HG03064 (cell line): ENCODE results near the gene PCDHGA6.
"Not testable (repeated sequence)": the region's sequence is repeated elsewhere in the genome, so short reads cannot be mapped to it uniquely, and the experiment has no call there.

Source experiments
- ATAC-seq: cut with Tn5 transposase; IDR thresholded peaks from one replicate; pipeline ENCODE4 v1.9.1; 2021; ENCODE audit warnings: low read depth; ENCODE audit not compliant: unreplicated experiment

Gene PCDHGA6

DNA sequence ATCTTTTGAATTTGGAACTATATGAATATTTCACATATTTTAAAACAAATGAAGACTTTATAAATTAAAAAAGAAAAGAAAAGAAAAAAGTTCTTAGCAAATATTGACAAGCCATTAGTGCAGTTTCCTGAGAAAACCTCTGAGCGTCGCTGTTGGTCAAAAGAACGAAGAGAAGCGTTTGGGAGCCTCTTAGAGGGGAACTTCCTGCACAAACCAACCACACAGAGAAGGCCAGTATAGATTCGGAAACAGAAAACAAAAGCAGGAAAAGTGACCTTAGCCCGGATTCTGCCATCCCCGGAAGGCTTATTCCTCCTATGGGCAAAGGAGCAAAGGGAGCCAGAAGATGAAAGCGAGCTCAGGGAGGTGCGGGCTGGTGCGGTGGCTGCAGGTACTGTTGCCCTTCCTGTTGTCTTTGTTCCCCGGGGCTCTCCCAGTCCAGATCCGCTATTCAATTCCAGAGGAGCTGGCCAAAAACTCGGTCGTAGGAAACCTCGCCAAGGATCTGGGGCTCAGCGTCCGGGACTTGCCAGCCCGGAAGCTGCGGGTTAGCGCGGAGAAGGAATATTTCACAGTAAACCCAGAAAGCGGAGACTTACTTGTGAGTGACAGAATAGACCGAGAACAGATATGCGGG, 13.8 kb upstream of the PCDHGA6 start, which contains the start of gene PCDHGB2:
TSS of gene PCDHGB2 (plus strand) at position 205 of the 637 bp plus-strand sequence. CDS start at position 347, 142 bp downstream.
- ATAC-seq = peak; percentile 72

DNA sequence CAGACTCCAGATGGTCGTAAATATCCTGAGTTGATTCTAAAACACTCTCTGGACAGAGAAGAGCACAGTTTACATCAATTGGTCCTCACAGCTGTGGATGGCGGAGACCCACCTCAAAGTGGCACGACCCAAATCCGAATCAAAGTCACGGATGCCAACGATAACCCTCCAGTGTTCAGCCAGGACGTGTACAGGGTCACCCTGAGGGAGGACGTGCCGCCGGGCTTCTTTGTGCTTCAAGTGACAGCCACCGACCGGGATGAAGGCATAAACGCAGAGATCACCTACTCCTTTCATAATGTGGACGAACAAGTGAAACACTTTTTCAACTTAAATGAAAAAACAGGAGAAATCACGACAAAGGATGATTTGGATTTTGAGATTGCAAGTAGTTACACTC, 13.0 kb upstream of the PCDHGA6 start:
- ATAC-seq = no peak

DNA sequence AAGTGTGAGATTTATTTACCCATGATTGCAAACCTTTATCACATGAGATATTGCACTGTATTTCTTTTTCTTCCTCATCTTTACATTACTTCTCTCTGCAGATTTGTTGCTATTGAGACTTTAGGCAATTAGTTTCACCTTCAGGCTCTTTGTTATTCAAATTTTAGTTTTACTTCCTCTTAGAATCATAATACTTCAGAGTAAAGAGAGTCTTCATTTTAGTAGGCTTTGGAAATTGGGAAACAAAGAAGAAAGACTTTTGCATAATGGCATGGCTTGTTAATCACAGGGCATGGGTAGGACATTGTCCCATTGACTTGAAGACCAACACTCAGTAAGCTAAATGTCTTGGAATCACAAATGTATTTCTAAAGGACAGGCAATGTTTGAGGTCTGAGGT, 11.0 kb upstream of the PCDHGA6 start:
- ATAC-seq = no peak

DNA sequence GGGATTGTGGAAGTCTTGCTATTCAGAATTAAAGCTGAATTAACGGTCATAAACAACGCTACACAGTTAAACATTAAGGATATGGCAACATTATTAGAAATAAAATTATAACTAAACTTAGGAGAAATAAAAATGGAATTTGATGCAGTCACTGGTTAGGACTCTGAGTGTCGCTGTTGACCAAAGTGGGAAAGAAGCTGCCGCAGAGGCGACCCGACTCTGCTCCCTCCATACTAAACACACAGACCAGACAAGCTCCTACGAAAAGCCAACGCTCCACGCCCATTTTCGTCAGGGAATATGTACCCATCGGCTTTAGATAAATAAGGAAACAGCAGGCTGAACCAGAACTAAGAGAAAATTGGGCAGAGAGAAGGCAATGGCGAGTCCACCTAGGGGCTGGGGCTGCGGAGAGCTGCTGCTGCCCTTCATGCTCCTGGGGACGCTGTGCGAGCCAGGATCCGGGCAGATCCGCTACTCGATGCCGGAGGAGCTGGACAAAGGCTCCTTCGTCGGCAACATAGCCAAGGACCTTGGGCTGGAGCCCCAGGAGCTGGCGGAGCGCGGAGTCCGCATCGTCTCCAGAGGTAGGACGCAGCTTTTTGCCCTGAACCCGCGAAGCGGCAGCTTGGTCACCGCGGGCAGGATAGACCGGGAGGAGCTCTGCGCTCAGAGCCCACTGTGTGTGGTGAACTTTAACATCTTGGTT, 9.6 kb upstream of the PCDHGA6 start, which contains the start of gene PCDHGA5:
TSS of gene PCDHGA5 (plus strand) at position 211 of the 709 bp plus-strand sequence. CDS start at position 380, 169 bp downstream.
- ATAC-seq = no peak

DNA sequence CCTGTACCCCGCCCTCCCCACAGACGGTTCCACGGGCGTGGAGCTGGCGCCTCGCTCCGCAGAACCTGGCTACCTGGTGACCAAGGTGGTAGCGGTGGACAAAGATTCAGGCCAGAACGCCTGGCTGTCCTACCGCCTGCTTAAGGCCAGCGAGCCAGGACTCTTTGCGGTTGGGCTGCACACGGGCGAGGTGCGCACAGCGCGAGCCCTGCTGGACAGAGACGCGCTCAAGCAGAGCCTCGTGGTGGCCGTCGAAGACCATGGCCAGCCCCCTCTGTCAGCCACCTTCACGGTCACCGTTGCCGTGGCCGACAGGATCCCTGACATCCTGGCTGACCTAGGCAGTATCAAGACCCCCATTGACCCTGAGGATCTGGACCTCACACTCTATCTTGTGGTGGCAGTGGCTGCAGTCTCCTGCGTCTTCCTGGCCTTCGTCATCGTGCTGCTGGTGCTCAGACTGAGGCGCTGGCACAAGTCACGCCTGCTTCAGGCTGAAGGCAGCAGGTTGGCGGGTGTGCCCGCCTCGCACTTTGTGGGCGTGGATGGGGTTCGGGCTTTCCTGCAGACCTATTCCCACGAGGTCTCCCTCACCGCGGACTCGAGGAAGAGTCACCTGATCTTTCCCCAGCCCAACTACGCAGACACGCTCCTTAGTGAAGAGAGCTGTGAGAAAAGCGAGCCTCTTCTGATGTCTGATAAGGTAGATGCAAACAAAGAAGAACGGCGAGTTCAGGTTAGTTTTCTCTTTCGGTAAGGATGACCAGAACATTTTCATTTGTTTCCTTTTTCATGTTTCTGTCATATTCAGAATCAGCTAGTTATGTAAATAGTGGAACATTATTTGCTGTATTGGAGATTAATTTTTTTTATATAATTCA, 7.4 kb upstream of the PCDHGA6 start:
- no peak for ATAC-seq

DNA sequence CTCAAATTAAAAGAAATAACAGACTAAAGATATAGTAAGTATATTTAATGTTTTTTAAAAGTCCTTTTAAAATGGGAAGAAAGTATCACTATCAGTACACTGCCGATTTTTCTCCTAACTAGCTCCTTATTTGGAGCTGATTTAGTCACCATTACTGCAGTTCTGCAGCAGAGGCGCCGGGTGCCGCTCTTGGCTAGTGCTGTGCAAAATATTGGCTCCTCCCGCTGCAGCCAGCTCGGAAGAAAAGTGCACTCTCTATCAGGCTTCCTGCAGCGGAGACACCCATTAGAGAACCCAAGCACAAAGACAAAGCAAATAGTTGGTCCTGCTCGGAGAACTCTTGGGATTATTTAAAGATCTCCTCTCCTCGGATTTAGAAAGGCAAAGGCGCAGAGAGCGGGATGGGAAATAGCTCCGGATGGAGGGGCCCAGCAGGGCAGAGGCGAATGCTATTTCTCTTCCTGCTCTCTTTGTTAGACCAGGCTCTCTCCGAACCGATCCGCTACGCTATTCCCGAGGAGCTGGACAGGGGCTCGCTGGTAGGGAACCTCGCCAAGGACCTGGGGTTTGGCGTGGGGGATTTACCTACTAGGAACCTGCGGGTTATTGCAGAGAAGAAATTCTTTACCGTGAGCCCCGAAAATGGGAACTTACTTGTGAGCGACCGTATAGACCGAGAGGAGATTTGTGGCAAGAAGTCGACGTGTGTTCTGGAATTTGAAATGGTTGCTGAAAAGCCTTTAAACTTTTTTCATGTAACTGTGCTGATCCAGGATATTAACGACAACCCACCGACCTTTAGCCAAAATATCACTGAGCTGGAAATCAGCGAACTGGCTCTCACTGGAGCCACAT, 3.5 kb upstream of the PCDHGA6 start, which contains the start of gene PCDHGB3:
TSS of gene PCDHGB3 (plus strand) at position 249 of the 855 bp plus-strand sequence. CDS start at position 402, 153 bp downstream.
- peak; percentile 61 for ATAC-seq

DNA sequence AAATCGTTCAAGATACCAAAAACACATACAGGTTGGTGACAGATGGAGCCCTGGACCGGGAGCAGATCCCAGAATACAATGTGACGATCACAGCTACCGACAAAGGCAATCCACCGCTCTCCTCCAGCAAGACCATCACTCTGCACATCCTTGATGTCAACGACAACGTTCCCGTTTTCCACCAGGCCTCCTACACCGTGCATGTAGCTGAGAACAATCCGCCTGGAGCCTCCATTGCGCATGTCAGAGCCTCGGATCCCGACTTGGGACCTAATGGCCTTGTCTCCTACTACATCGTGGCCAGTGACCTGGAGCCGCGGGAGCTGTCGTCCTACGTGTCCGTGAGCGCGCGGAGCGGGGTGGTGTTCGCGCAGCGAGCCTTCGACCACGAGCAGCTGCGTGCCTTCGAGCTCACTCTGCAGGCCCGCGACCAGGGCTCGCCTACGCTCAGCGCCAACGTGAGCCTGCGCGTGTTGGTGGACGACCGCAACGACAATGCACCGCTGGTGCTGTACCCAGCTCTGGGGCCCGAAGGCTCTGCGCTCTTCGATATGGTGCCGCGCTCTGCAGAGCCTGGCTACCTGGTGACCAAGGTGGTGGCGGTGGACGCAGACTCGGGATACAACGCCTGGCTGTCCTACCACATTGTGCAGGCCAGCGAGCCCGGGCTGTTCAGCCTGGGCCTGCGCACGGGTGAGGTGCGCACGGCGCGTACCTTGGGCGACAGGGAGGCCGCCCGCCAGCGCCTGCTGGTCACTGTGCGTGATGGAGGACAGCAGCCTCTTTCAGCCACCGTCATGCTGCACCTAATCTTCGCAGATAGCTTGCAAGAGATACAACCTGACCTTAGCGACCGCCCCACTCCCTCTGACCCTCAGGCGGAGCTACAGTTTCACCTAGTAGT, 1.9 kb upstream of the PCDHGA6 start:
- ATAC-seq = no peak

DNA sequence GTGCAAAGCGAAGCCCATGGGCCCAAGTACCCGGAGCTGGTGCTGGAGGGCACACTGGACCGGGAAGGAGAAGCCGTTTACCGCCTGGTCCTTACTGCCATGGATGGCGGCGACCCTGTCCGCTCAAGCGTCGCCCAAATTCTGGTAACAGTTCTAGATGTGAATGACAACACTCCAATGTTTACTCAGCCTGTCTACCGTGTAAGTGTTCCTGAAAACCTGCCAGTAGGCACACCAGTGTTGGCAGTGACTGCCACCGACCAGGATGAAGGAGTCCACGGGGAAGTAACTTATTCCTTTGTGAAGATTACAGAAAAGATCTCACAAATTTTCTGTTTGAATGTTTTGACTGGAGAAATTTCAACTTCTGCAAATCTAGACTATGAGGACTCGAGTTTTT, 936 bp downstream of the PCDHGA6 start:
- no peak for ATAC-seq

DNA sequence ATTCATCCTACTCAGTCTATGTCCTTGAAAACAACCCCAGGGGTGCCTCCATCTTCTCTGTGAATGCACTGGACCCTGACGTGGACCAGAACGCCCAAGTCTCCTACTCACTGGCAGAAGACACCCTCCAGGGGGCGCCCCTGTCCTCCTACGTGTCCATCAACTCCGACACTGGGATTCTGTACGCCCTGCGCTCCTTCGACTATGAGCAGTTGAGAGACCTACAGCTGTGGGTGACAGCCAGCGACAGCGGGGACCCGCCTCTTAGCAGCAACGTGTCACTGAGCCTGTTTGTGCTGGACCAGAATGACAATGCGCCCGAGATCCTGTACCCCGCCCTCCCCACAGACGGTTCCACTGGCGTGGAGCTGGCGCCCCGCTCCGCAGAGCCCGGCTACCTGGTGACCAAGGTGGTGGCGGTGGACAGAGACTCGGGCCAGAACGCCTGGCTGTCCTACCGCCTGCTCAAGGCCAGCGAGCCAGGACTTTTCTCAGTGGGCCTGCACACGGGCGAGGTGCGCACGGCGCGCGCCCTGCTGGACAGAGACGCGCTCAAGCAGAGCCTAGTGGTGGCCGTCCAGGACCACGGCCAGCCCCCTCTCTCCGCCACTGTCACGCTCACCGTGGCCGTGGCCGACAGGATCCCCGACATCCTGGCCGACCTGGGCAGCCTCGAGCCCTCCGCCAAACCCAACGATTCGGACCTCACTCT, 1.9 kb downstream of the PCDHGA6 start:
- not testable (repeated sequence) for ATAC-seq

DNA sequence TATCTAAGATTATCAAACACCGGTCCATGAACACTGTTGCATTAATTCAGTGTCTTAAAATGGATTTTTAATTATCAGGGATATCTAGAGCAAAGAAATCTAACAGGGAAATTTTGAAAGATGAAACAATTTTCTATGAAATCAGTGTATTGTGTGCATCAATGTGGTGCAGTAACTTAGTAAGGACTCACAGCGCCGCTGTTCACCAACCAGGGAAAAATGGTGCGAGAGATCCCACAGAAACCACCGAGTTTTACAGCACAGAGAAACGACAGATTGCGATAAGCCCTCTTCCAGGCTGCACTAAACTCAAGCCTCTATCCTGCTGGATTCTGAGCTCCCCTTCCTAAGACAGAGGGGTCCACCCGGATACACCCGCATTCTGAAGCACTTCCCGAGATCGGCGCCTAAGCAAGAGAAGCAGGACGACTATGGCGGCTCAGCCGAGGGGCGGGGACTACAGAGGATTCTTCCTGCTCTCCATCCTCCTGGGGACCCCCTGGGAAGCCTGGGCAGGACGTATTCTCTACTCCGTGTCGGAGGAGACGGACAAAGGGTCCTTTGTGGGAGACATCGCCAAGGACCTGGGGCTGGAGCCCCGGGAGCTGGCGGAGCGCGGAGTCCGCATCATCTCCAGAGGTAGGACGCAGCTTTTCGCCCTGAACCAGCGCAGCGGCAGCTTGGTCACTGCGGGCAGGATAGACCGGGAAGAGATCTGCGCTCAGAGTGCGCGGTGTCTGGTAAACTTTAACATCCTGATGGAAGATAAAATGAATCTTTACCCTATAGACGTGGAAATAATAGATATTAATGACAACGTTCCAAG, 9.0 kb downstream of the PCDHGA6 start, which contains the start of gene PCDHGA7:
TSS of gene PCDHGA7 (plus strand) at position 274 of the 826 bp plus-strand sequence. CDS start at position 432, 158 bp downstream.
- ATAC-seq = no peak

DNA sequence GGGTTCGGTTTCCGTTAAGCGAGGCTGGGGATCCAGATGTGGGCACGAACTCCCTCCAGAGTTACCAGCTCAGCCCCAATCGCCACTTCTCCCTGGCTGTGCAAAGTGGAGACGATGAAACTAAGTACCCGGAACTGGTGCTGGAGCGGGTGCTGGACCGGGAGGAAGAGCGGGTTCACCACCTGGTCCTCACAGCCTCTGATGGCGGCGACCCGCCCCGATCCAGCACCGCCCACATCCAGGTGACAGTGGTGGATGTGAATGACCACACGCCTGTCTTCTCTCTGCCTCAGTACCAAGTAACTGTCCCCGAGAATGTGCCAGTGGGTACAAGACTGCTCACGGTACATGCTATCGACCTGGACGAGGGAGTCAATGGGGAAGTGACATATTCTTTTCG, 9.7 kb downstream of the PCDHGA6 start:
- ATAC-seq = no peak

DNA sequence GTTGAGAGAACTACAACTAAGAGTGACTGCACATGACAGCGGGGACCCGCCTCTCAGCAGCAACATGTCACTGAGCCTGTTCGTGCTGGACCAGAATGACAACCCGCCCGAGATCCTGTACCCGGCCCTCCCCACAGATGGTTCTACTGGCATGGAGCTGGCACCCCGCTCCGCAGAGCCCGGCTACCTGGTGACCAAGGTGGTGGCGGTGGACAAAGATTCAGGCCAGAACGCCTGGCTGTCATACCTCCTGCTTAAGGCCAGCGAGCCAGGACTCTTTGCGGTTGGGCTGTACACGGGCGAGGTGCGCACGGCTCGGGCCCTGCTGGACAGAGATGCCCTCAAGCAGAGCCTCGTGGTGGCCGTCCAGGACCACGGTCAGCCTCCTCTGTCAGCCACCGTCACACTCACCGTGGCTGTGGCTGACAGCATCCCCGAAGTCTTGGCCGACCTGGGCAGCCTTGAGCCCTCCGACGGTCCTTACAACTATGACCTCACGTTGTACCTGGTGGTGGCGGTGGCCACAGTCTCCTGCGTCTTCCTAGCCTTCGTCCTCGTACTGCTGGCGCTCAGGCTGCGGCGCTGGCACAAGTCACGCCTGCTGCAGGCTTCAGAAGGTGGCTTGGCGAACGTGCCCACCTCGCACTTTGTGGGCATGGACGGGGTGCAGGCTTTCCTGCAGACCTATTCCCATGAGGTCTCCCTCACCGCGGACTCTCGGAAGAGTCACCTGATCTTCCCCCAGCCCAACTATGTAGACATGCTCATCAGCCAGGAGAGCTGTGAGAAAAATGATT, 11.0 kb downstream of the PCDHGA6 start:
- ATAC-seq = no peak

DNA sequence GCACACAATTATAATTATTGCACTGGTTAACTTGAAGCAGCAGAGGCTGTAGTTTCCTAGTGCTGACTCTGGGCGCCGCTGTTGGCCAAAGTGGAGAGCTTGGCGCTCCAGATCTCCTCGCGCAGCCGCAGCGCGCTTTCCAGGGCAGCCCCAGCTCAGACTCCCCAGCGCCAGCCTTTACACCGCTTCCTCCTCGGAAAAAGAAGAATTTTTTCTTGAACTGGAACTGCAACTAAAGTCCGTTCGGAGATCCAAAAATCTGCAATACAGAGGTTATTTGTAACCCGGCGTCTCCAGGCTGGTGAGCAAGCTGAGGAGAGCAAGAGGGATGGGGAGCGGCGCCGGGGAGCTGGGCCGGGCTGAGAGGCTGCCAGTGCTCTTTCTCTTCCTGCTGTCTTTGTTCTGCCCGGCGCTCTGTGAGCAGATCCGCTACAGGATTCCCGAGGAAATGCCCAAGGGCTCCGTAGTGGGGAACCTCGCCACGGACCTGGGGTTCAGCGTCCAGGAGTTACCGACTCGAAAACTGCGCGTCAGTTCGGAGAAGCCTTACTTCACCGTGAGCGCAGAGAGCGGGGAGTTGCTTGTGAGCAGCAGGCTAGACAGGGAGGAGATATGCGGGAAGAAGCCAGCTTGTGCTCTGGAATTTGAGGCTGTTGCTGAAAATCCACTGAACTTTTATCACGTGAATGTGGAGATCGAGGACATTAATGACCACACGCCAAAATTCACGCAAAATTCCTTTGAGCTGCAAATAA, 14.0 kb downstream of the PCDHGA6 start, which contains the start of gene PCDHGB4:
TSS of gene PCDHGB4 (plus strand) at position 142 of the 755 bp plus-strand sequence. CDS start at position 329, 187 bp downstream.
- ATAC-seq = peak; percentile 87

DNA sequence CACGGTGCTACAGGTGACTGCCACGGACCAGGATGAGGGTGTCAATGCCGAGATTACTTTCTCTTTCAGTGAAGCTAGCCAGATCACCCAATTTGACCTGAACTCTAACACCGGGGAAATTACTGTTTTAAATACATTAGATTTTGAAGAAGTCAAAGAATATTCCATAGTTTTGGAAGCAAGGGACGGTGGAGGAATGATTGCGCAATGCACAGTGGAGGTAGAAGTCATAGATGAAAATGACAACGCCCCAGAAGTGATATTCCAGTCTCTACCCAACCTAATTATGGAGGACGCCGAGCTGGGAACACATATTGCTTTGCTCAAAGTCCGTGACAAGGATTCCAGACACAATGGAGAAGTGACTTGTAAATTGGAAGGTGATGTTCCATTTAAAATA, 15.0 kb downstream of the PCDHGA6 start:
- no peak for ATAC-seq

DNA sequence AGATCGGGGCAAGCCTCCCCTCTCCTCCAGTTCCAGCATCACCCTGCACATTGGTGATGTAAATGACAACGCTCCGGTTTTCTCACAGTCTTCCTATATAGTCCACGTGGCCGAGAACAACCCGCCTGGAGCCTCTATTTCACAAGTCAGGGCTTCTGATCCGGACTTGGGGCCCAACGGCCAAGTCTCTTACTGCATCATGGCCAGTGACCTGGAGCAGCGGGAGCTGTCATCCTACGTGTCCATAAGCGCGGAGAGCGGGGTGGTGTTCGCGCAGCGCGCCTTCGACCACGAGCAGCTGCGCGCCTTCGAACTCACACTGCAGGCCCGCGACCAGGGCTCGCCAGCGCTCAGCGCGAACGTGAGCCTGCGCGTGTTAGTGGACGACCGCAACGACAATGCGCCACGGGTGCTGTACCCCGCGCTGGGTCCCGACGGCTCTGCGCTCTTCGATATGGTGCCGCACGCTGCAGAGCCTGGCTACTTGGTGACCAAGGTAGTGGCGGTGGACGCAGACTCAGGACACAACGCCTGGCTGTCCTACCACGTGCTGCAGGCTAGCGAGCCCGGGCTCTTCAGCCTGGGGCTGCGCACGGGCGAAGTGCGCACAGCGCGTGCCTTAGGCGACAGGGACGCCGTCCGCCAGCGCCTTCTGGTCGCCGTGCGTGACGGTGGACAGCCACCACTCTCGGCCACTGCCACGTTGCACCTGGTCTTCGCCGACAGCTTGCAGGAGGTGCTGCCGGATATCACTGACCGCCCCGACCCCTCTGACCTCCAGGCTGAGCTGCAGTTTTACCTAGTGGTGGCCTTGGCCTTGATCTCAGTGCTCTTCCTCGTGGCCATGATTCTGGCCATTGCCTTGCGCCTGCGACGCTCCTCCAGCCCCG, 15.7 kb downstream of the PCDHGA6 start:
- no peak for ATAC-seq
